Stimulated activated naive CD4-positive, alpha-beta T cell treated with Interleukin-2 at 50 U/mL for 16 hours (primary cell): ENCODE data around the gene TENT5C.

ENCODE experiments used
- DNase-seq: peaks from one replicate; lab custom pipeline; 2025; lab: John Stamatoyannopoulos, UW

TENT5C gene

GRCh38 chr1:117636637-117637425 lies 31.0 kb downstream of the TENT5C start:
- DNase-seq = no peak

GRCh38 chr1:117638141-117638540 lies 32.3 kb downstream of the TENT5C start:
- no peak for DNase-seq

DNA sequence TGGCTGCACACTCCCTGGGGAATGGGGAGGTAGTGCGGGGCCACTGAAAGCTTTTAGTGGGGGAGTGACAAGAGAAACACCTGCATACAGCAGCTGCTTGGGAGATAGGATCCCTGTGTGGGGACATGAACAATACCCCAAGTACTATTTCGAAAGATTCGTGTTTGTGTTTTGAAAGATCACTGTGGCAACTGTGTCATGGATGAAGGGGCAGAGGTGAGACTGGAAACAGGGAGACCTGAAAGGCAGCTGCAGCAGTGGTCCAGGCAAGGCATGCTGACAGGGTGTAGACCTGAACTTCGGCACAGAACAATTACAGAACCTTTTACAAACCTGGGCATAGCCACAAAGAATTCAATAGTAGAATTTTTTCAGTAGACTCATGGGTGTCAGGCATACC lies 32.9 kb downstream of the TENT5C start:
- no peak for DNase-seq

- DNase-seq = no peak
Measured at GRCh38 chr1:117639741-117640140, 33.9 kb downstream of the TENT5C start.

- DNase-seq = no peak
Measured at GRCh38 chr1:117641536-117641935, 35.7 kb downstream of the TENT5C start.

GRCh38 chr1:117642963-117643362 lies 37.1 kb downstream of the TENT5C start:
- DNase-seq = no peak

GRCh38 chr1:117643601-117644000 lies 37.8 kb downstream of the TENT5C start:
- no peak for DNase-seq

DNA sequence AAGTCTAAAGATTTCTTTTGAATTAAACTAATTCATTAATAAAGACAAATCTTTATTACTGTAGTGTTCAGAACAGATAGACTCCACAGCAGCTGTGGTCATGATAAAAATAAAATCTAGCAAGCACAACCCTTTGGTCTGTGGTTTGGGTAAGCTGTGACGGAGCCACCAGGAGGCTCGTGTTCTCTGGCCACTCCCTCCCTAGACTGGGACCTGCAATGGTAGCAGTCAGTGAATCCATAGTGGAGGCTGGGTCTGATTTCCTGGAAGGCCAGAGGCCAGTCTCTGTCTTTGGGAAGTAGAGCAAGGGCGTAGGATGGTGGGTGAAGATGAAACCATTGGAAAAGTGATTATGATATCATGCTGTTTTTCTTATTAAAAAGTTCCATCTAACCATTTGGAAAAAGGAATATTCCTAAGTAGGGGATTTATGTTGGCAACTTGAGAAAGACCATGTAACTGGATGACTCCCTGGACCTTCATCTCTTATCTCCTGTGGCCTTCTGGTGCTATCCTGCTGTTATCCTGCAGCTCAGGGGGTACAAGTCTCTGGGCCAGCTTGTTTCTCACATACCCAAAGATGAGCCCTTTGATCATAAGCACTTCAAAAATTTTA lies 39.0 kb downstream of the TENT5C start:
- no peak for DNase-seq

- no peak for DNase-seq
Measured at GRCh38 chr1:117645343-117645742, 39.5 kb downstream of the TENT5C start.

DNA sequence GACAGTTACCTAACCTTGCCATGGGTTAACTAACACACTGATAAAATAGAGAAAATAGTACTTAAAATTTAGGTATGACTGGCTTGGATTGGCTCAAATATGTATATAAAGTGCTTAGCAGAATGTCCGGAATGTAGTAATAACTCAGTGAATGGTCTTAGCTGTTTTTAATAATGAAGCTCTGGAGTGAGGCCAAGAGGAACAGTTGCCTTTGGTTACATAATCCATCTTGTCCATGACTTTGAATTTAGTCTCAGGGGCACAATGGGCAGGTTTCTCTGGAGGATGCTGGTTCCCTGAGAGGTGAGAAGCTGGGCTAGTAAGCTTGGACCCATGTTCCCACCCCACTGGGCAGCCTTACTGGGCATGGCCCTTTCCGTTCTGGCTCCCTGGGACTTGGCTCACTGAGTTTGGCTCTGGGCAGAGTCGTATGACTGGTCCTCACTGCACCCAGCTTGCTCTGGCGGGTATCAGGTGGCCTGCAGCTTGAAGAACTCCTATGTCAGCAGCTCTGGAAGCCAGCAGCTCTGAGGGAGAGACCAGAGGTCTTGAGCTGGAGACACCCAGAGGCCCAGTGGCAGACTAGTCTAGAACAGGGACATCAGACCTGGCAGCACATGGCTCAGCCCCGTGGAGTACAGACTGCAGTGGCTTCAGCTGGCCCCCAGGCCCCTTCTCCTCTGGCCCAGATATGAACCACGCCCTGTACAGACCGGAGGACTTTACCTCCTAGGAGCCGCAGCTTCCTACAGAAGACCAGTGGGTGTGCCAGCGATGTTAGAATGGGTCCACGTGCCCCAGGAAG lies 40.4 kb downstream of the TENT5C start:
- DNase-seq = no peak

- no peak for DNase-seq
Measured at GRCh38 chr1:117646956-117647355, 41.1 kb downstream of the TENT5C start.

DNA sequence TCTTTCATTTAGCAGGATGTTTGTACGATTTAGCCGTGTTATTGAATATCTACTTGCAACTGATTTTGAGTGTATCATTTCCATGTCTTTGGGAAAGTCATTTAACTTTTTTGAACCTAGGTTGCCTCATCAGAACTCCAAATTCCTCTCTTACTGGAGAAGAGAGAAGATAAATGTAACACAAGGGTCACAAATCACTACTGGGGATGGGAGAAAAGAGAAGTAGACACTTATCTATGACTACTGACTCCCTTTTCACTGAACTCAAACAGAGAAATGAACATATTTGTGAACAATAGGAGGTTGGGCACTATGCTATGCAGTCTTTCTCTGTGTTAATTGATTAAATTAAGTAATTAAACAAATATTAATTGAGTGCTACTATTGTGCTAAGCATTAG lies 42.2 kb downstream of the TENT5C start:
- no peak for DNase-seq

DNA sequence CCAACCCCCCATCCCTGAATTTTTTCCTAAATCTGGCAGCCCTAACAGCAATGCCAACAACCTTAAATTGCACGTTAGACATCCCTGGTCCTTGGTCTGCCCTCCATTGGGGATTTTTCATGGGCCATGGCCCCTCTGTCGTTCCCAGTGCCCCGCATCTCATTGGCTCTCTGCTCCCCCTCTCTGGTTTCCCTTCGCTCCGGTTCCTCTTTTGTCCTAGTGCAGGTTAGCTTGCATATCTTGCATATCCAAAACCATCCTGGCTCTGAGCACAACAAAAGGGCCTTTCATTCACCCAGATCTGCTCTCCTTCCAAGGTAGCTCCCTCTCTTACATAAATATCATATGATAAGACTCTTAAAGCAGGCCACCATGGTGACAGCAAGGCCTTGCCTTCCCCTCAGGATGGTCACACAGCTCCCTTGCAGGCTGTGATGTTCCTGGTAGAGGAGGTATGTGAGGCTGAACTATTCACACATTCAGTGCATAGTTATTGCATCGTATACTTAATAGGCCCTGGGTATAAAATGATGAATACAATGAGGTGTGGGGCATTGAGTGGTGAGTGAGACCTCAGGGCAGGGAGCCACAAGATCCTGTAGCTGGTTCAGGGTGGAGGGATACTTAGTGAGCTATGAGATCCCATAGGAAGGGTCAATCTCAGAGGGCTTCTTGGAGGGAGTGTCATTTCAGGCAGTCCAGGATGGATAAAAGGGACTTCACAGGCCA lies 45.2 kb downstream of the TENT5C start:
- DNase-seq = no peak

DNA sequence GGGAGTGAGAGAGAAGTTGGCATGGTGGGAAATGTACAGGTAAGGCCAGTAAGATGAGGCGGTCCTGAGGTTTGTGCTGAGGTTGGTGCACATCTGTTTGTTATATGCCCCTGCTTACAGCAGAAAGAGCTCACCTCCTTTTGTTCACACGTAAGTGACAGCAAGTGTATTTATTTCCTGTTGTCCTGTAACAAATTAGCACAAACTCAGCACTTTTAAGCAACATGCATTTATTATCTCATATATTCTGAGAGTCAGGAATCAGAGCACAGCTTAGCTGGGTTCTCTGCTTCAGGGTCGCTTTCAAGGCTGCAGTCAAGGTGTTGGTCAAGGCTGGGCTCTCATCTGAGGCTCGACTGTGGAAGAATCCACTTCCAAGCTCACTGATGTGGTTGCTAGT lies 45.8 kb downstream of the TENT5C start:
- DNase-seq = no peak

- DNase-seq = no peak
Measured at GRCh38 chr1:117652421-117652820, 46.6 kb downstream of the TENT5C start.

DNA sequence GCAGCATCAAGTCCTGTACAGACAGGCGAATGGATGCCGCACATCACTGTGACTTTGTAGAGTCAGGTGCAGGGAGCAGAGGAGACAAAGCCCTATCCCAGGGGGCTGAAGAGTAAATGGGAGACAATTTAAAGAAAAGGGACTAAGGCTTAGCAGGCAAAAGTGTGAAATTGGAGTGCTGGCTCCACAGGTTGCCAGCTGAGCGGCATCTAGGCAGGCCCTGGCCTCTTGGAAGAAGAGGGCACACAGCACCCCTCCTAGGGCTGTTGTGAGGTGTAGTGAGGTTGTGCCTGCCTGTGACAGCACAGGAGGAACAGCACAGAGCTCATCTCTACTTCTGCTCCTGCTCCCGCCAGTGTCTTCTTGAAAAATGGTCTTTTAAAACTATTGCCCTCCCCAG lies 47.3 kb downstream of the TENT5C start:
- DNase-seq = no peak

GRCh38 chr1:117653732-117654492 lies 48.1 kb downstream of the TENT5C start:
- DNase-seq = peak; percentile 49

DNA sequence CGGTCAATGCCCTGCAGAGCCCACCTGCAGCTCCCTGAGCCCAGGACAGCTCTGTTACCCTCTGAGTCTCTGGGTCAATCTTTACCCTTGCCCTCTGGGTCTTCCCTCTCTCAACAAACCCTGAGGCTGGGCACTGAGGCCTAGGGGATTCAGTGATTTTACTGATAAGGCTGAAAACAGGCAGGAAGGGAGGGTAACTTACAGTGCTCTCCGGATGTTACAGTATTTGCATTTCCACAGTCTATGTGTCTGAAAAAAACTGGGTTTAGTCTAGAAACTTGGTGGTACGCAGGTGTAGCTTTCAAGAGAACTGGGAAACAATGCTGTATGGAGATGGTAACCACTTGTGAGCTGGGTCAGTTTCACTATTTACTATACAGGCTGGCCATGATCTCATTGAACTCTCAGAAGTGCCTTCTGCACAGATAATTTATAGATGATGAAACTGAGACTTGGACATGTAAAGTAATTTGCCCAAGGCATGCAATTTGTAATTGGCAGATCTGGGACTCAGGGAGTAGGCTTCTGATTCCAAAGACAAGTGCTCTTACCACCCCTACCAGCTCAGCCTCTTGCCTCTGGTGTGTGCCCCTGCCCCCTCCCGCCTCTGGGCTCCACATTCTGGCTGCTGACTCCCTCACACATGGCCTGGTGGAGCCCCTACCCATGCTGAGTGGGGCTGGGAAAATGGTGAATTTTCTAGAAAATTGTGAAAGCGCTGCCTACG lies 48.8 kb downstream of the TENT5C start:
- no peak for DNase-seq

DNA sequence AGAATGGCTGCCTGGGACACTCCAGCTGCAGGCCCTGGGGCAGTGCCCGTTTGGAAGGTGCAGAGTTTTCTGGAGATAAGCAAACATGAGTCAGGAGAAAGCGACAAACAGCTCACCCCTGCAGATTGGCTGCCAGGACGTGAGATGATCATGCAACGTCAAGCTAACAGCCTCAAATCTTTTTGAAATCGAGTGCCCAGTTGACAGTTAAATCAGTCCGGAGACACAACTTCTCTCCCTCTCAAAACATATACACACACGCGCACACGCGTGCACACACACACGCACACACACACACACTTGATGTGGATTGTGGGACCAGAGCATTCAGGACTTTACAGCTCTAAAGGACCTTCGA lies 49.4 kb downstream of the TENT5C start:
- DNase-seq = no peak

DNA sequence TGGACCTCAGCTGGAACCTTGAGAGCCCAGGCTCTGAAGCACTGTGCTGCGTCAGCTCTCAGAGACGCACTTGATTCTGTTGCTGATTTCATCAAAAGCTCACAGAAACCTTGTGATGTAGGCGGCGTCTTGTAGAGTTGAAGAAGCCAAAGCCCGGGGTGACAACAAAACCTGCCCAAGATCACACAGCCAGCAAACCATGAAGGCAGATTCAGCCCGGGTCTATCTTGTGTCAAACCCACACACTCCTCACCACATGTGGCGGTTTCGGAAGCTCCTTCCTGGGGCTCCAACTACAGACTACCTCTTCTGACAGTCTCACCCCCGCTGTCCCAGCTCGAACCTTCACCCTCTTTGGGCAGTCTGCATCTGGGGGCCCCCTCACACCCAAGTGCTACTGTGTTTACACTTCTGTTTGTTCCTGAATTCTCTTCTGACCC lies 50.4 kb downstream of the TENT5C start:
- DNase-seq = peak; percentile 82

- DNase-seq = no peak
Measured at GRCh38 chr1:117657031-117657430, 51.2 kb downstream of the TENT5C start.
